Putamen (tissue), 1 donor: Measurements from ENCODE around the gene ADH5.
A peak's percentile ranks its signal among the peaks of the same experiment; 100 is the strongest.
"Not testable (repeated sequence)": the region's sequence is repeated elsewhere in the genome, so short reads cannot be mapped to it uniquely, and the experiment has no call there.

ENCODE experiments used
- DNase-seq: peaks from one replicate; pipeline ENCODE4 v3.0.0-alpha.2; 2016; ENCODE audit warnings: low spot score

Gene ADH5

GRCh38 chr4:99088481-99089365 is at the start of gene ADH5:
Gene ADH5 (minus strand): TSS chr4:99088788. CDS start chr4:99088700, 88 bp downstream.
- peak; percentile 85 for DNase-seq

- no peak for DNase-seq
Measured at GRCh38 chr4:99136329-99136728, 47.7 kb upstream of the ADH5 start.

GRCh38 chr4:99135541-99136162 is 47.1 kb upstream of the ADH5 start:
- no peak for DNase-seq

- no peak for DNase-seq
Measured at GRCh38 chr4:99134586-99134985, 46.0 kb upstream of the ADH5 start.

GRCh38 chr4:99131378-99131777 is 42.8 kb upstream of the ADH5 start:
- no peak for DNase-seq

- DNase-seq: no peak
Measured at GRCh38 chr4:99126376-99126775, 37.8 kb upstream of the ADH5 start.

- DNase-seq: no peak
Measured at GRCh38 chr4:99121008-99121407, 32.4 kb upstream of the ADH5 start.

- no peak for DNase-seq
Measured at GRCh38 chr4:99120501-99120900, 31.9 kb upstream of the ADH5 start.

- DNase-seq: no peak
Measured at GRCh38 chr4:99117876-99118693, 29.5 kb upstream of the ADH5 start.

- DNase-seq: not testable (repeated sequence)
Measured at GRCh38 chr4:99117122-99117841, 28.7 kb upstream of the ADH5 start.

- not testable (repeated sequence) for DNase-seq
Measured at GRCh38 chr4:99109286-99109685, 20.7 kb upstream of the ADH5 start.

GRCh38 chr4:99104153-99104552 is 15.6 kb upstream of the ADH5 start:
- DNase-seq: no peak

- DNase-seq: no peak
Measured at GRCh38 chr4:99103166-99103565, 14.6 kb upstream of the ADH5 start.

- DNase-seq: no peak
Measured at GRCh38 chr4:99102634-99103033, 14.0 kb upstream of the ADH5 start.

GRCh38 chr4:99100876-99101275 is 12.3 kb upstream of the ADH5 start:
- DNase-seq: no peak

GRCh38 chr4:99099814-99100213 is 11.2 kb upstream of the ADH5 start:
- DNase-seq: not testable (repeated sequence)

GRCh38 chr4:99099311-99099710 is 10.7 kb upstream of the ADH5 start:
- DNase-seq: no peak

GRCh38 chr4:99091841-99092240 is 3.3 kb upstream of the ADH5 start:
- not testable (repeated sequence) for DNase-seq

- DNase-seq: no peak
Measured at GRCh38 chr4:99091216-99091575, 2.6 kb upstream of the ADH5 start.

GRCh38 chr4:99090481-99091215 is 2.1 kb upstream of the ADH5 start:
- no peak for DNase-seq

GRCh38 chr4:99088023-99088449 is 552 bp downstream of the ADH5 start:
- DNase-seq: peak; percentile 54
